HL-60 (cell line): ENCODE results near the gene FASTK.

ENCODE experiments used
- DNase-seq, 2 experiments: peaks; one replicate each; pipeline ENCODE4 v3.0.0-alpha.2; 2010 to 2020; ENCODE audit warnings: low read depth in 1 of 2, low spot score in 1 of 2
- H3K27ac ChIP-seq: fragments of 250-450 bp; sonication (Bioruptor Pico); replicated peaks from 2 replicates; pipeline ENCODE4 v1.5.1; 2020; ENCODE audit warnings: mild to moderate bottlenecking, moderate library complexity
- H3K27me3 ChIP-seq: fragments of 250-450 bp; sonication (Bioruptor Pico); 2 replicates; pipeline ENCODE4 v1.5.1; 2021; ENCODE audit warnings: mild to moderate bottlenecking, moderate library complexity; ENCODE audit not compliant: insufficient read depth, poor library complexity, severe bottlenecking
- H3K4me3 ChIP-seq: replicated peaks from 2 replicates; pipeline ENCODE4 v1.5.1; 2011; ENCODE audit warnings: mild to moderate bottlenecking, control low read depth, low read length; ENCODE audit not compliant: insufficient read depth
- GABPA ChIP-seq: IDR thresholded peaks from 2 replicates; pipeline ENCODE4 v1.6.1; 2012; ENCODE audit warnings: low read depth
- POLR2AphosphoS5 ChIP-seq: IDR thresholded peaks from 2 replicates; pipeline ENCODE4 v1.6.1; 2012; ENCODE audit warnings: low read depth
- SPI1 ChIP-seq: IDR thresholded peaks from 2 replicates; pipeline ENCODE4 v1.6.1; 2012; ENCODE audit warnings: low read depth, mild to moderate bottlenecking, borderline replicate concordance
- TF ChIP-seq, protein P1 (sequence below): IDR thresholded peaks from one replicate; pipeline ENCODE4 v1.5.1; 2011; ENCODE audit warnings: low read length, control low read depth, inconsistent platforms; ENCODE audit not compliant: insufficient read depth
- TF ChIP-seq, protein P2 (sequence below): IDR thresholded peaks from 2 replicates; pipeline ENCODE4 v1.6.1; 2012; ENCODE audit warnings: low read depth; ENCODE audit not compliant: insufficient replicate concordance

The FASTK gene

DNA sequence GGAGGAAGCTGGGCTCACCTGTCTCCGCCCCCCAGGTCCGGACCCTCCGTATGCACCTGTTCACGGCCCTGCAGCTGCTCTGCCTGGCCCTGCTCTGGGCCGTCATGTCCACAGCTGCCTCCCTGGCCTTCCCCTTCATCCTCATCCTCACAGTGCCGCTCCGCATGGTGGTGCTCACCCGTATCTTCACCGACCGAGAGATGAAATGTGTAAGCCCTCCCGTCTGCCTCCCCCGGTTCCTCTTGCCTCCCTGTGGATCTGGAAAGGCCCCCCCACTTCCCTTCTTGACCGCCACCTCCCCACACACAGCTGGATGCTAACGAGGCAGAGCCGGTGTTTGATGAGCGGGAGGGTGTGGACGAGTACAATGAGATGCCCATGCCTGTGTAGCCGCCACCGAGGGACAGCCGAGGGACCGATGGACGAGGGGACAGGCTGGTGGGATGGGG is 4.6 kb downstream of the FASTK start:
- DNase-seq = no peak
- H3K27me3 ChIP-seq = no peaks in the 10 kb centered on the region
- H3K4me3 ChIP-seq = no peak overlapping the region
- H3K27ac ChIP-seq = no peak overlapping the region
- TF ChIP-seq GABPA (no peak), POLR2AphosphoS5 (0 out of 2 replicates have a peak, but pooled peaks have one; percentile 31)

DNA sequence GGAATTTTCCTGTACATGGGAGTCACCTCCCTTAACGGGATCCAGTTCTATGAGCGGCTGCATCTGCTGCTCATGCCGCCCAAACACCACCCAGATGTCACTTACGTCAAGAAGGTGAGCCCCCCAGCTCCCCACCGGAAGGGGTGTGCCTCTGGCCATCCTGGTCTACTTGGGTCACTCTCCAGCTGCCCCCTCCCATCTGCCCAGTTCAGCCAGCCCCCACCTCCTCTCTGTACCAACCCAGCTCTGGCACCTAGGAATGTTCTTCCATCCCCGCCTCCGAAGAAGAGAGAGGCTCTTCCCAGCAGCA is 5.0 kb downstream of the FASTK start:
- Histone ChIP-seq H3K4me3 (no peak overlapping the region), H3K27ac (no peak overlapping the region), H3K27me3 (no peaks in the 10 kb centered on the region)
- no peak for DNase-seq
- TF ChIP-seq, protein P1, sequence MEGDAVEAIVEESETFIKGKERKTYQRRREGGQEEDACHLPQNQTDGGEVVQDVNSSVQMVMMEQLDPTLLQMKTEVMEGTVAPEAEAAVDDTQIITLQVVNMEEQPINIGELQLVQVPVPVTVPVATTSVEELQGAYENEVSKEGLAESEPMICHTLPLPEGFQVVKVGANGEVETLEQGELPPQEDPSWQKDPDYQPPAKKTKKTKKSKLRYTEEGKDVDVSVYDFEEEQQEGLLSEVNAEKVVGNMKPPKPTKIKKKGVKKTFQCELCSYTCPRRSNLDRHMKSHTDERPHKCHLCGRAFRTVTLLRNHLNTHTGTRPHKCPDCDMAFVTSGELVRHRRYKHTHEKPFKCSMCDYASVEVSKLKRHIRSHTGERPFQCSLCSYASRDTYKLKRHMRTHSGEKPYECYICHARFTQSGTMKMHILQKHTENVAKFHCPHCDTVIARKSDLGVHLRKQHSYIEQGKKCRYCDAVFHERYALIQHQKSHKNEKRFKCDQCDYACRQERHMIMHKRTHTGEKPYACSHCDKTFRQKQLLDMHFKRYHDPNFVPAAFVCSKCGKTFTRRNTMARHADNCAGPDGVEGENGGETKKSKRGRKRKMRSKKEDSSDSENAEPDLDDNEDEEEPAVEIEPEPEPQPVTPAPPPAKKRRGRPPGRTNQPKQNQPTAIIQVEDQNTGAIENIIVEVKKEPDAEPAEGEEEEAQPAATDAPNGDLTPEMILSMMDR = no peak
- TF ChIP-seq GABPA (no peak), SPI1 (no peak)

DNA sequence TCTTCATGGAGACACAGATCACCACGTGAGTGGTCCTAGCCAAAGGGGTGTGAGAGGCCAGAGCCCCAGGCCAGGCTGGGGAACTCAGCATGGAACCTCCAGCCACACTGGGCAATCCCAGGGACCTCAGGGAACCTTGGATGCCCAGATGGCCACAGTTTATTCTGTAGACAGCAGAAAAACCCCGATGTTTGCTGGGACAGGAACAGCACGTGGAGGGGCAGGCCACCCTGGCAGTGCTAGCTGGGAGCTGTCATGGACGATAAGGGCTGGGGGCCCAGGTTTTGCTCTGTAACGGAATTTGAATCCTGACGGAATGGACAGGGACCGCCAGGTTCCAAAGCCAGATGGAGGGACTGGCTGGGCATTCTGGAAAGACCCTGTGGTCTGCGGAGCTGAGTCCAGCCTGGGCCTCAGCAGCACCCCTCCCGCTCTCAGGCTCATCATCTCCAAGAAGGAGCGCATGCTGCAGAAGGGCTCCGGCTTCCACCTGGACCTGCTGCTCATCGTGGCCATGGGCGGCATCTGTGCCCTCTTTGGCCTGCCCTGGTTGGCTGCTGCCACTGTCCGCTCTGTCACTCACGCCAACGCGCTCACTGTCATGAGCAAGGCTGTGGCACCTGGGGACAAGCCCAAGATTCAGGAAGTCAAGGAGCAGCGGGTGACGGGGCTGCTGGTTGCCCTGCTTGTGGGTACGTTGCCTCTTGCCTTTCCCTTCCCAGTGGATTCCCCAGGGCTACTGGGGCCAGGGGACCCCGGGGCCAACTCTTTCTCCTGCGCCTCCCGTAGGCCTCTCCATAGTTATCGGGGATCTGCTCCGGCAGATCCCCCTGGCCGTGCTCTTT is 5.6 kb downstream of the FASTK start:
- TF ChIP-seq GABPA = no peak
- no peaks in the 10 kb centered on the region for H3K27me3 ChIP-seq
- H3K4me3 ChIP-seq = no peak overlapping the region
- no peak overlapping the region for H3K27ac ChIP-seq
- no peak for DNase-seq

DNA sequence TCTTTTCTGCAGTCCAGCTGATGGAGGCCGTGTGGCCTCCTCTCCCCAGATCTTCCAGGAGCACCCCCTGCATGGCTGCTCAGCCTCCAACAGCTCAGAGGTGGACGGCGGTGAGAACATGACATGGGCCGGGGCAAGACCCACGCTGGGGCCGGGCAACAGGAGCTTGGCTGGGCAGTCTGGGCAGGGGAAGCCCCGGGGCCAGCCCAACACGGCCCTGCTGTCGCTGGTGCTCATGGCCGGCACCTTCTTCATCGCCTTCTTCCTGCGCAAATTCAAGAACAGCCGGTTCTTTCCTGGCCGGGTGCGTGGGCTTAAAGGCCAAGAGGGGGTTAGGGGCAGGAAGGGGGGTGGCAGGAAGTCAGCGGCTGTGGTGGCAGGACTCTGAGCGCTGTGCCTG is 6.6 kb downstream of the FASTK start:
- no peaks in the 10 kb centered on the region for H3K27me3 ChIP-seq
- H3K27ac ChIP-seq = no peak overlapping the region
- H3K4me3 ChIP-seq = no peak overlapping the region
- TF ChIP-seq, protein P2, sequence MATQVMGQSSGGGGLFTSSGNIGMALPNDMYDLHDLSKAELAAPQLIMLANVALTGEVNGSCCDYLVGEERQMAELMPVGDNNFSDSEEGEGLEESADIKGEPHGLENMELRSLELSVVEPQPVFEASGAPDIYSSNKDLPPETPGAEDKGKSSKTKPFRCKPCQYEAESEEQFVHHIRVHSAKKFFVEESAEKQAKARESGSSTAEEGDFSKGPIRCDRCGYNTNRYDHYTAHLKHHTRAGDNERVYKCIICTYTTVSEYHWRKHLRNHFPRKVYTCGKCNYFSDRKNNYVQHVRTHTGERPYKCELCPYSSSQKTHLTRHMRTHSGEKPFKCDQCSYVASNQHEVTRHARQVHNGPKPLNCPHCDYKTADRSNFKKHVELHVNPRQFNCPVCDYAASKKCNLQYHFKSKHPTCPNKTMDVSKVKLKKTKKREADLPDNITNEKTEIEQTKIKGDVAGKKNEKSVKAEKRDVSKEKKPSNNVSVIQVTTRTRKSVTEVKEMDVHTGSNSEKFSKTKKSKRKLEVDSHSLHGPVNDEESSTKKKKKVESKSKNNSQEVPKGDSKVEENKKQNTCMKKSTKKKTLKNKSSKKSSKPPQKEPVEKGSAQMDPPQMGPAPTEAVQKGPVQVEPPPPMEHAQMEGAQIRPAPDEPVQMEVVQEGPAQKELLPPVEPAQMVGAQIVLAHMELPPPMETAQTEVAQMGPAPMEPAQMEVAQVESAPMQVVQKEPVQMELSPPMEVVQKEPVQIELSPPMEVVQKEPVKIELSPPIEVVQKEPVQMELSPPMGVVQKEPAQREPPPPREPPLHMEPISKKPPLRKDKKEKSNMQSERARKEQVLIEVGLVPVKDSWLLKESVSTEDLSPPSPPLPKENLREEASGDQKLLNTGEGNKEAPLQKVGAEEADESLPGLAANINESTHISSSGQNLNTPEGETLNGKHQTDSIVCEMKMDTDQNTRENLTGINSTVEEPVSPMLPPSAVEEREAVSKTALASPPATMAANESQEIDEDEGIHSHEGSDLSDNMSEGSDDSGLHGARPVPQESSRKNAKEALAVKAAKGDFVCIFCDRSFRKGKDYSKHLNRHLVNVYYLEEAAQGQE = no peak
- no peak for TF ChIP-seq SPI1
- TF ChIP-seq, protein P1 = no peak
- no peak for TF ChIP-seq POLR2AphosphoS5
- TF ChIP-seq GABPA = no peak
- DNase-seq = no peak

DNA sequence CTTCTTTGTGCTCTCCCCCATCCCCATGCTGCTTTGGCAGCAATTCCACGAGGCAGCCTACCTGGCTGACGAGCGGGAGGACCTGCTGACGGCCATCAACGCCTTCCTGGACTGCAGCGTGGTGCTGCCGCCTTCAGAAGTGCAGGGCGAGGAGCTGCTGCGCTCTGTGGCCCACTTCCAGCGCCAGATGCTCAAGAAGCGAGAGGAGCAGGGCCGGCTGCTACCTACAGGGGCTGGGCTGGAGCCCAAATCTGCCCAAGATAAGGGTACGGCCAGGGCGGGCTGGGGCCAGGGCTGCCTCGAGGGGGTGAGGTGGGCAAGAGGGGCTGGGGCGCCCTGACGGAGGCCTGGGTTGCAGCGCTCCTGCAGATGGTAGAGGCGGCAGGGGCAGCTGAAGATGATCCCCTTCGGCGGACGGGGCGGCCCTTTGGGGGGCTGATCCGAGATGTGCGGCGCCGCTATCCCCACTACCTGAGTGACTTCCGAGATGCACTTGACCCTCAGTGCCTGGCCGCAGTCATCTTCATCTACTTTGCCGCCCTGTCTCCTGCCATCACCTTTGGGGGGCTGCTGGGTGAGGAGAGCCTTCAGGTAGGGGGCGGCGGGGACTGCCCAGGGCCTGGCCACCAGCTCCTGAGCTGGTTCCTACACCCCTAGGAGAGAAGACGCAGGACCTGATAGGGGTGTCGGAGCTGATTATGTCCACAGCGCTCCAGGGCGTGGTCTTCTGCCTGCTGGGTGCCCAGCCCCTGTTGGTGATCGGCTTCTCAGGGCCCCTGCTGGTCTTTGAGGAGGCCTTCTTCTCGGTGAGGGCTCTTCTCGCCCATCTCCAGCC is 9.4 kb downstream of the FASTK start:
- H3K4me3 ChIP-seq = no peak overlapping the region
- TF ChIP-seq GABPA (no peak), SPI1 (no peak), POLR2AphosphoS5 (no peak)
- TF ChIP-seq, protein P2 = no peak
- TF ChIP-seq, protein P1 = no peak
- no peak for DNase-seq
- H3K27me3 ChIP-seq = no peaks in the 10 kb centered on the region
- H3K27ac ChIP-seq = no peak overlapping the region
